SK-N-SH treated with all-trans-retinoic acid at 6 μM for 48 hours (cell line): Measurements from ENCODE around the gene CTNNBL1.

Source experiments
- ARNTL ChIP-seq: fragments of 450-650 bp; formaldehyde crosslinking; IDR thresholded peaks from 2 replicates; pipeline ENCODE4 v1.5.0; 2020; ENCODE audit warnings: low read depth, mild to moderate bottlenecking, moderate library complexity, borderline replicate concordance
- BACH2 ChIP-seq: fragments of 250-450 bp; sonication (Bioruptor Pico); IDR thresholded peaks from 2 replicates; pipeline ENCODE4 v1.9.0; 2021; ENCODE audit warnings: mild to moderate bottlenecking, borderline replicate concordance
- ISL1 ChIP-seq: fragments of 250-450 bp; sonication (Bioruptor Pico); IDR thresholded peaks from 2 replicates; pipeline ENCODE4 v2.1.2; 2022; ENCODE audit warnings: mild to moderate bottlenecking, moderate library complexity
- RARB ChIP-seq: fragments of 250-450 bp; sonication (Bioruptor Pico); IDR thresholded peaks from 2 replicates; pipeline ENCODE4 v1.8.0; 2021; ENCODE audit warnings: mild to moderate bottlenecking, moderate library complexity
- TCF4 ChIP-seq: fragments of 250-450 bp; sonication (Bioruptor Pico); IDR thresholded peaks from 2 replicates; pipeline ENCODE4 v1.8.0; 2021; ENCODE audit warnings: mild to moderate bottlenecking, moderate library complexity, borderline replicate concordance
- ZFP3 ChIP-seq: fragments of 250-450 bp; sonication (Bioruptor Pico); IDR thresholded peaks from 2 replicates; pipeline ENCODE4 v1.5.0; 2020; ENCODE audit warnings: mild to moderate bottlenecking, moderate library complexity
- ZFP30 ChIP-seq: fragments of 450-650 bp; formaldehyde crosslinking; IDR thresholded peaks from 2 replicates; pipeline ENCODE4 v1.5.0; 2022; ENCODE audit warnings: mild to moderate bottlenecking, moderate library complexity
- ZNF565 ChIP-seq: fragments of 450-650 bp; formaldehyde crosslinking; conservative IDR thresholded peaks from 2 replicates; pipeline ENCODE4 v1.5.0; 2020; ENCODE audit warnings: low read depth, mild to moderate bottlenecking, moderate library complexity
- ZNF8 ChIP-seq: fragments of 450-650 bp; formaldehyde crosslinking; IDR thresholded peaks from 2 replicates; pipeline ENCODE4 v1.5.0; 2020; ENCODE audit warnings: mild to moderate bottlenecking, moderate library complexity
- TF ChIP-seq, protein P1 (sequence below): fragments of 250-450 bp; sonication (Bioruptor Pico); IDR thresholded peaks from 2 replicates; pipeline ENCODE4 v1.8.0; 2020; ENCODE audit warnings: mild to moderate bottlenecking, moderate library complexity, borderline replicate concordance
- TF ChIP-seq, protein P2 (sequence below): fragments of 250-450 bp; sonication (Bioruptor Pico); IDR thresholded peaks from 2 replicates; pipeline ENCODE4 v1.5.1; 2021; ENCODE audit warnings: mild to moderate bottlenecking, moderate library complexity
- TF ChIP-seq, protein P3 (sequence below): fragments of 250-450 bp; sonication (Bioruptor Pico); IDR thresholded peaks from 2 replicates; pipeline ENCODE4 v1.5.1; 2020; ENCODE audit warnings: low read depth, mild to moderate bottlenecking, moderate library complexity

DNA sequence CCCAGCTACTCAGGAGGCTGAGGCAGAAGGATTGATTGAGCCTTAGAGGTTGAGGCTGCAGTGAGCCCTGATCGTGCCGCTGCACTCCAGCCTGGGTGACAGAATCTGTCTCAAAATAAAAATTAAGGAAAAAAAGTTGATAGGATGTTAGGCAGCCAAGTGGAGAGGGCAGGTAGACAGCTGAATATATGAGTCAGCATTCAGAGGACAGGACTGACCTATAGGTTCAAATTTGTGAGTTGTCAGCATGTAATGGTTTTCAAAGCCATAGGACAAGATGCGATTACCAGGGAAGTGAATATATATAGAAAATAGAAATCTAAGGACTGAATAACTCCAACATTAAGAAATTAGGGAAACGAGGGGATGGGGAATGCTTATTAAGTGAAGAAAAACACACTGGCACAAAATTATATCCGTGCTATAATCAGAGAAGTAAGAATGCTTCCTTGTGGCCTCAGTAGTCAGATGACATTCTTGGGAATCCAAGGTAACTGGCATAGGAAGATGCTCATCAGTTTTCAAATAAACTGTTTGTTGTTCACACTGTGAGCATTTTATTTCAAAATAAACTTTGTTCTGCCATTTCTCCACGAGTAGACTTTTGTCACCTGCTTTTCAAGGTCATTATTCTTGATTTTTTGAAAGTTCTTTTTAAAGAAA, 145.1 kb downstream of the CTNNBL1 start:
- no peak for TF ChIP-seq ZFP3
- no peak for TF ChIP-seq ZNF565 (CRISPR knock-in tag)
- no peak for TF ChIP-seq TCF4
- no peak for TF ChIP-seq ARNTL (CRISPR knock-in tag)
- TF ChIP-seq ISL1 (CRISPR knock-in tag): no peak
- no peak for TF ChIP-seq BACH2 (CRISPR knock-in tag)
- no peak for TF ChIP-seq ZFP30 (CRISPR knock-in tag)
- no peak for TF ChIP-seq ZNF8 (CRISPR knock-in tag)
- TF ChIP-seq, protein P1, sequence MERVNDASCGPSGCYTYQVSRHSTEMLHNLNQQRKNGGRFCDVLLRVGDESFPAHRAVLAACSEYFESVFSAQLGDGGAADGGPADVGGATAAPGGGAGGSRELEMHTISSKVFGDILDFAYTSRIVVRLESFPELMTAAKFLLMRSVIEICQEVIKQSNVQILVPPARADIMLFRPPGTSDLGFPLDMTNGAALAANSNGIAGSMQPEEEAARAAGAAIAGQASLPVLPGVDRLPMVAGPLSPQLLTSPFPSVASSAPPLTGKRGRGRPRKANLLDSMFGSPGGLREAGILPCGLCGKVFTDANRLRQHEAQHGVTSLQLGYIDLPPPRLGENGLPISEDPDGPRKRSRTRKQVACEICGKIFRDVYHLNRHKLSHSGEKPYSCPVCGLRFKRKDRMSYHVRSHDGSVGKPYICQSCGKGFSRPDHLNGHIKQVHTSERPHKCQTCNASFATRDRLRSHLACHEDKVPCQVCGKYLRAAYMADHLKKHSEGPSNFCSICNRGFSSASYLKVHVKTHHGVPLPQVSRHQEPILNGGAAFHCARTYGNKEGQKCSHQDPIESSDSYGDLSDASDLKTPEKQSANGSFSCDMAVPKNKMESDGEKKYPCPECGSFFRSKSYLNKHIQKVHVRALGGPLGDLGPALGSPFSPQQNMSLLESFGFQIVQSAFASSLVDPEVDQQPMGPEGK (CRISPR knock-in tag): no peak
- TF ChIP-seq RARB (CRISPR knock-in tag): no peak
- TF ChIP-seq, protein P2, sequence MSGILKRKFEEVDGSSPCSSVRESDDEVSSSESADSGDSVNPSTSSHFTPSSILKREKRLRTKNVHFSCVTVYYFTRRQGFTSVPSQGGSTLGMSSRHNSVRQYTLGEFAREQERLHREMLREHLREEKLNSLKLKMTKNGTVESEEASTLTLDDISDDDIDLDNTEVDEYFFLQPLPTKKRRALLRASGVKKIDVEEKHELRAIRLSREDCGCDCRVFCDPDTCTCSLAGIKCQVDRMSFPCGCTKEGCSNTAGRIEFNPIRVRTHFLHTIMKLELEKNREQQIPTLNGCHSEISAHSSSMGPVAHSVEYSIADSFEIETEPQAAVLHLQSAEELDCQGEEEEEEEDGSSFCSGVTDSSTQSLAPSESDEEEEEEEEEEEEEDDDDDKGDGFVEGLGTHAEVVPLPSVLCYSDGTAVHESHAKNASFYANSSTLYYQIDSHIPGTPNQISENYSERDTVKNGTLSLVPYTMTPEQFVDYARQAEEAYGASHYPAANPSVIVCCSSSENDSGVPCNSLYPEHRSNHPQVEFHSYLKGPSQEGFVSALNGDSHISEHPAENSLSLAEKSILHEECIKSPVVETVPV (CRISPR knock-in tag): no peak
- TF ChIP-seq, protein P3, sequence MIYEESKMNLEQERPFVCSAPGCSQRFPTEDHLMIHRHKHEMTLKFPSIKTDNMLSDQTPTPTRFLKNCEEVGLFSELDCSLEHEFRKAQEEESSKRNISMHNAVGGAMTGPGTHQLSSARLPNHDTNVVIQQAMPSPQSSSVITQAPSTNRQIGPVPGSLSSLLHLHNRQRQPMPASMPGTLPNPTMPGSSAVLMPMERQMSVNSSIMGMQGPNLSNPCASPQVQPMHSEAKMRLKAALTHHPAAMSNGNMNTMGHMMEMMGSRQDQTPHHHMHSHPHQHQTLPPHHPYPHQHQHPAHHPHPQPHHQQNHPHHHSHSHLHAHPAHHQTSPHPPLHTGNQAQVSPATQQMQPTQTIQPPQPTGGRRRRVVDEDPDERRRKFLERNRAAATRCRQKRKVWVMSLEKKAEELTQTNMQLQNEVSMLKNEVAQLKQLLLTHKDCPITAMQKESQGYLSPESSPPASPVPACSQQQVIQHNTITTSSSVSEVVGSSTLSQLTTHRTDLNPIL (CRISPR knock-in tag): no peak
